GM12873 (cell line): ENCODE results near the gene C19orf25.

Source experiments
- TF ChIP-seq, protein P1 (sequence below): IDR thresholded peaks from 2 replicates; pipeline ENCODE4 v1.5.1; 2012; ENCODE audit warnings: low read depth, mild to moderate bottlenecking, moderate library complexity, low read length, control low read depth; ENCODE audit not compliant: insufficient read depth; ENCODE audit errors: missing control alignments

Gene C19orf25

GRCh38 chr19:1452802-1453524, 26.1 kb downstream of the C19orf25 start:
- TF ChIP-seq, protein P1, sequence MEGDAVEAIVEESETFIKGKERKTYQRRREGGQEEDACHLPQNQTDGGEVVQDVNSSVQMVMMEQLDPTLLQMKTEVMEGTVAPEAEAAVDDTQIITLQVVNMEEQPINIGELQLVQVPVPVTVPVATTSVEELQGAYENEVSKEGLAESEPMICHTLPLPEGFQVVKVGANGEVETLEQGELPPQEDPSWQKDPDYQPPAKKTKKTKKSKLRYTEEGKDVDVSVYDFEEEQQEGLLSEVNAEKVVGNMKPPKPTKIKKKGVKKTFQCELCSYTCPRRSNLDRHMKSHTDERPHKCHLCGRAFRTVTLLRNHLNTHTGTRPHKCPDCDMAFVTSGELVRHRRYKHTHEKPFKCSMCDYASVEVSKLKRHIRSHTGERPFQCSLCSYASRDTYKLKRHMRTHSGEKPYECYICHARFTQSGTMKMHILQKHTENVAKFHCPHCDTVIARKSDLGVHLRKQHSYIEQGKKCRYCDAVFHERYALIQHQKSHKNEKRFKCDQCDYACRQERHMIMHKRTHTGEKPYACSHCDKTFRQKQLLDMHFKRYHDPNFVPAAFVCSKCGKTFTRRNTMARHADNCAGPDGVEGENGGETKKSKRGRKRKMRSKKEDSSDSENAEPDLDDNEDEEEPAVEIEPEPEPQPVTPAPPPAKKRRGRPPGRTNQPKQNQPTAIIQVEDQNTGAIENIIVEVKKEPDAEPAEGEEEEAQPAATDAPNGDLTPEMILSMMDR, result no peak

DNA sequence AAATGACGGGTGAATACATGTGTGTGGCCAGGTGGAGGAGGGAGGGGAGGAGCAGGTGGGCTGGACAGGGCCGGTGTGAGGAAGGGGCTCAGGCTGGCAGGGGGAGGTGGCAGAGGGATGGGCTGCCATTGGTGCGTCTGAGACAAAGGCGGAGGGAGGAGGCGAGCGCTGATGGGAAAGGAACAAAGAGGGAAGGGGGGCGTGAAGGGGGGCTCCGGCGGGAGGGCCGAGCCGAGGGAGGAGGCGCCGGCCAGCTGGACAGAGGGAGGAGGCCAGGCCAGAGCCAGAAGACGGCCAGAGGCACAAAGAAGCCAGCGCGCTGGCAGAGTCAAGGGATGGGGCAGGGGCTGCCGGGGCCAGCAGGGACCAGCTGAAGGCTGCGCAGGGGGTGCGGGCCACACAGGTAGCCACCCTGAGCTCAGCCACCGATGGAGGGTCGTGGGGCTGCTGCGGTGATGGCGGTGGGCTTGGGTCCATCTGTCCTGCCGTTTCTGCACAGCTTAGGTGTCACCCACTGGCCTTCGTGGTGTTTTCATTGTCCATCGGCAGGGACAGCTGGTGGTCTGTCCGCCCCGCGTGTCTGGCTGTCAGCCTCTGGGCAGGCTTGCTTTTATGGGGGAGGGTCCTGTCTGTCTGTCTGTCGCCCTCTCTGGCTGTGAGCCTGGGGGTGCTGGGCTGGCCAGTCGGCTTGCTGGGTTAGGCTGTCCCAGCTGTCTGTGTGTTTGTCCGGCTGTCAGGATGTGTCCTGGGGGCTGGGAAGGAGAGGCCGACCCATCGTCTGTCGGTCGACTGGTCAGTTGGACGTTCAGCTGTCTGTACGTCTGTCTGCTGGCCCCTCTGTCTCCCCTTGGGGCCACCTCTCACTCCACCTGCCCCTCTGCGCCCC, 26.9 kb downstream of the C19orf25 start:
- TF ChIP-seq, protein P1, result no peak

DNA sequence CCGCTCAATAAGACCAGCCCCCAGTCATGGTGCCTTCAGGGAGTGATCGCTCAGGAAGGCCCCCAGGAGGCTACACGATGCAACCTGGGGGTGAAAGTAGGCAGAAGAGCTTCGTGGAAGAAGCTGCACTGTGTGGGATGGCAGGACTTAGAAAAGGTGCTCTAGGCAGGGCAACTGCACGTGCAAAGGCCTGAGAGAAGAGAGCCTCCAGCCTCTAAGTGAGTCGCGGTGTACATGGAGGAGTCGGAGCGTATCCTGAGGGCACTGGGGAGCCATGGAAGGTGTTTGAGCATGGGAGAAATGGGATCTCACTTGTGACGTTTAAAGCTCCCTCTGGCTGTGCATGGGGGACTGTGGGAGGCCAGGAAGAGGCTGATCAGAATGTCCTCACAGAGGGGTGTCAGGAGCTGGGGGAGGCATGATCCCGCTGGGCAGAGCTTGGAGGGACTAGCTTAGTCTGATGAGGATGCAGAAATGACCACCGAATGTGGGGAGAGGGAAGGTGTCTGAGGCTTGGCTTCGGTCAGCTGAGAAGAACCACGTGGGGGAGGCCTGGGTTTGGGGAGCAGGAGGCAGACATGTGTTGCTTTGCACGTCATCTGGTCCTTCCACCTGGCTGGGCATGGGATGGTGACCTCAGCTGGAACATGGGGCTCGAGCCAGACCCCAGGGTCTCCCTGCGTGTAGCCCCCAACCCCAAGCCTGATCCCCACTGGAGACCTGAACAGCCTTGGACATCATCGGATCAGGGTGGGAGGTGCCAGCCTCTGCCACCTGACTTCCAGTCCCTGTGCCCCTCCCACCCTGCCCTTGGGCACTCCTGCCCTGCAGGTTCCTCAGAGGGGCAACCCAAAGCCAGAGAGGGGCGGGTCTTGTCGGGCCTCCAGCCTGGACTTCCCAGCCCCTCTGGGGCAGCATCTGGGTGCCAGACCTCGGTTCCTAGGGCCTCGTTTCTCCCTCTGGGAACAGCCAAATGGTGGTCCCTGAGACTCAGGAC, 28.0 kb downstream of the C19orf25 start:
- TF ChIP-seq, protein P1, result no peak

DNA sequence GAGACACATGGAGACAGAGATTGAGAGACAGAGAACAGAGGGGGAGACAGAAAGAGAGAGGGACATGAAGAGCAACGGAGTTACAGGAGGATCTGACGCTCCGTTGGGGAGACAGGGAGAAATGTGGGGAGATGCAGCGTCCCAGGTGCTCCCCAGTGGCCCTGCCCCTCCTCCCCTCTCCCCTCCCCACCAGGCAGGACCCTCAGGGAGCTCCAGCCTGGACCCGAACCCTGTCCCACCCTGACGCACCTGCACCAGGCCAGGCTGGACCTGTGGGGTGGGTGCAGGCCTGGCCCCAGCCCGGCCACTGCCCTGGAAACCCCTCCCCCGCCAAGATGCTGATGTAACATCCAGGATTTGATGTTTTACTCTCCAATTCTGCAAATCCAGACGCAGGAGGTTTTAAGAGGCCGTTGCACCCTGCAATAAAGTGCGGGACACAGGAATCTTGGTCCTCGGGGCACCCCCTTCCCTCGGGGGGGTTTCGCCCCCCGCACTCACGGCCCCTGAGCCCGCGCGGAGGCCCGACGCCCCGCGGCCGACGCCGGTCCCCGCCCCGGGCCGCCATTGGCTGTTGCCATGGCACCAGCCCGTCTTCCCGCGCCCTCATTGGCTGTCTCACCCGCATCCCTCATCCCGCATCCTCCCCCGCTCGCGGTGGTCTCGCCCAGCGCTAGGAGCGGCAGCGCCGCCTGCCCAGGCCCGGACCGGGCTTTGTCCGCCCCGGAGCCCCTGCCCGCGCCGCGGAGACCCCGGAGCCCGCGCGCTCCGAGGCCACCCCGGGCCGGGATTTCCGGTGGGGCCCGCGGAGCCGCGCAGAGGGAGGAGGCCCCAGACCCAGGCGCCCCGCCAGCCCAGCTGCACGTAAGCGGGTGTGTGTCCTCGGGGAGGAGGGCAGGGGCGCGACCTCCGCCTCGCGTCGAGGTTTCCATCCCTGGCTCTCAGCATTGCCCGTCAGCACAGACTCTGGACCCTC, 29.3 kb downstream of the C19orf25 start, which contains the start of gene APC2:
APC2 (plus strand) TSS at position 655 of the 976 bp plus-strand sequence. CDS start 2,881 bp downstream, outside the sequence.
- TF ChIP-seq, protein P1, result no peak

- TF ChIP-seq, protein P1, result no peak
Observed at GRCh38 chr19:1447944-1448343, 31.1 kb downstream of the C19orf25 start.

- TF ChIP-seq, protein P1, result no peak
Observed at GRCh38 chr19:1447504-1447903, 31.5 kb downstream of the C19orf25 start.
